Measurements from ENCODE around the gene NHLRC4. TPM values are rescaled to one million over a fixed set of nuclear protein-coding genes. Genes with fewer than 3 reads are reported as not detected.

NHLRC4 gene
- polyA plus RNA-seq, 6 donors from 2014 or later: 0.90 to 3.4 (median 1.9) TPM

GRCh38 chr16:553601-554296, 13.1 kb upstream of the NHLRC4 start:
- H3K9me3 Mint-ChIP-seq: no peaks in the 10 kb centered on the region
- H3K27me3 Mint-ChIP-seq: peaks cover 0 to 17% (median 9%) of the 10 kb centered on the region in 3 donors
- H3K4me1 Mint-ChIP-seq: peaks cover 0 to 5% (median 3%) of the 10 kb centered on the region in 3 donors
- no peak overlapping the region for H3K4me3 Mint-ChIP-seq
- no peaks in the 10 kb centered on the region for H3K36me3 Mint-ChIP-seq
- H3K27ac Mint-ChIP-seq: peak overlapping the region in 1 of 6 donors; percentile 30
- ATAC-seq (ENCODE audit: low read depth in 2 of 2): no peak
- DNase-seq: no peak

GRCh38 chr16:554297-554621, 12.5 kb upstream of the NHLRC4 start:
- no peak for ATAC-seq (ENCODE audit: low read depth in 2 of 2)
- Mint-ChIP-seq H3K27me3 (peaks cover 0 to 20% (median 10%) of the 10 kb centered on the region in 3 donors), H3K4me1 (peaks cover 0 to 5% (median 3%) of the 10 kb centered on the region in 3 donors), H3K36me3 (no peaks in the 10 kb centered on the region), H3K27ac (no peak overlapping the region), H3K4me3 (no peak overlapping the region), H3K9me3 (no peaks in the 10 kb centered on the region)
- DNase-seq: no peak

- Mint-ChIP-seq H3K4me1 (peaks cover 0 to 6% (median 5%) of the 10 kb centered on the region in 3 donors), H3K27ac (no peak overlapping the region), H3K9me3 (no peaks in the 10 kb centered on the region), H3K4me3 (no peak overlapping the region), H3K27me3 (peaks cover 0 to 24% (median 10%) of the 10 kb centered on the region in 3 donors), H3K36me3 (no peaks in the 10 kb centered on the region)
- ATAC-seq (ENCODE audit: low read depth in 2 of 2) (no peak), DNase-seq (no peak)
Measured at GRCh38 chr16:554640-555365, 12.0 kb upstream of the NHLRC4 start.

GRCh38 chr16:555528-556473, 11.0 kb upstream of the NHLRC4 start:
- Mint-ChIP-seq H3K9me3 (no peaks in the 10 kb centered on the region), H3K4me1 (peaks cover 0 to 6% (median 5%) of the 10 kb centered on the region in 3 donors), H3K27ac (no peak overlapping the region), H3K27me3 (peaks cover 0 to 24% (median 10%) of the 10 kb centered on the region in 3 donors), H3K4me3 (no peak overlapping the region), H3K36me3 (no peaks in the 10 kb centered on the region)
- ATAC-seq (ENCODE audit: low read depth in 2 of 2) (no peak), DNase-seq (no peak)

GRCh38 chr16:556474-557173, 10.2 kb upstream of the NHLRC4 start:
- Mint-ChIP-seq H3K27me3 (peaks cover 0 to 24% (median 10%) of the 10 kb centered on the region in 3 donors), H3K36me3 (no peaks in the 10 kb centered on the region), H3K4me3 (no peak overlapping the region), H3K4me1 (peaks cover 0 to 6% (median 5%) of the 10 kb centered on the region in 3 donors), H3K9me3 (no peaks in the 10 kb centered on the region), H3K27ac (no peak overlapping the region)
- ATAC-seq (ENCODE audit: low read depth in 2 of 2) (no peak), DNase-seq (no peak)

GRCh38 chr16:557463-558297, 9.1 kb upstream of the NHLRC4 start:
- Mint-ChIP-seq H3K27ac (peak overlapping the region in 1 of 6 donors; percentile 18), H3K9me3 (no peaks in the 10 kb centered on the region), H3K36me3 (no peaks in the 10 kb centered on the region), H3K27me3 (peaks cover 0 to 31% (median 15%) of the 10 kb centered on the region in 3 donors), H3K4me3 (no peak overlapping the region), H3K4me1 (peaks cover 0 to 6% (median 5%) of the 10 kb centered on the region in 3 donors)
- ATAC-seq (ENCODE audit: low read depth in 2 of 2) (no peak), DNase-seq (no peak)

- H3K27me3 Mint-ChIP-seq: peaks cover 0 to 34% (median 15%) of the 10 kb centered on the region in 3 donors
- peaks cover 0 to 6% (median 5%) of the 10 kb centered on the region in 3 donors for H3K4me1 Mint-ChIP-seq
- no peak for DNase-seq
- H3K9me3 Mint-ChIP-seq: no peaks in the 10 kb centered on the region
- ATAC-seq (ENCODE audit: low read depth in 2 of 2): no peak
- H3K4me3 Mint-ChIP-seq: peak overlapping the region in 3 of 8 donors; percentile 15 to 53 (median 50)
- H3K36me3 Mint-ChIP-seq: no peaks in the 10 kb centered on the region
- H3K27ac Mint-ChIP-seq: peak overlapping the region in 1 of 6 donors; percentile 18
Measured at GRCh38 chr16:558298-559020, 8.3 kb upstream of the NHLRC4 start.

- Mint-ChIP-seq H3K9me3 (no peaks in the 10 kb centered on the region), H3K27ac (no peak overlapping the region), H3K4me3 (no peak overlapping the region), H3K4me1 (peaks cover 0 to 6% (median 5%) of the 10 kb centered on the region in 3 donors), H3K27me3 (peaks cover 0 to 34% (median 15%) of the 10 kb centered on the region in 3 donors), H3K36me3 (no peaks in the 10 kb centered on the region)
- ATAC-seq (ENCODE audit: low read depth in 2 of 2): no peak
- no peak for DNase-seq
Measured at GRCh38 chr16:559021-559380, 7.8 kb upstream of the NHLRC4 start.

- DNase-seq (no peak), ATAC-seq (ENCODE audit: low read depth in 2 of 2) (no peak)
- Mint-ChIP-seq H3K27me3 (peaks cover 0 to 34% (median 15%) of the 10 kb centered on the region in 3 donors), H3K36me3 (no peaks in the 10 kb centered on the region), H3K9me3 (no peaks in the 10 kb centered on the region), H3K4me3 (peak overlapping the region in 3 of 8 donors; percentile 43 to 54 (median 48)), H3K27ac (no peak overlapping the region), H3K4me1 (peaks cover 0 to 6% (median 5%) of the 10 kb centered on the region in 3 donors)
Measured at GRCh38 chr16:559411-560203, 7.2 kb upstream of the NHLRC4 start.

GRCh38 chr16:560204-560700, 6.6 kb upstream of the NHLRC4 start, which contains the start of gene PRR35:
Gene PRR35, plus strand, starts transcription at chr16:560394. Its CDS starts 2,901 bp downstream, at chr16:563295.
- peaks cover 0 to 34% (median 15%) of the 10 kb centered on the region in 3 donors for H3K27me3 Mint-ChIP-seq
- H3K4me1 Mint-ChIP-seq: peaks cover 0 to 6% (median 5%) of the 10 kb centered on the region in 3 donors
- H3K36me3 Mint-ChIP-seq: no peaks in the 10 kb centered on the region
- DNase-seq (no peak), ATAC-seq (ENCODE audit: low read depth in 2 of 2) (no peak)
- H3K27ac Mint-ChIP-seq: no peak within 1 kb of the TSS
- H3K9me3 Mint-ChIP-seq: no peaks in the 10 kb centered on the region
- H3K4me3 Mint-ChIP-seq: peak within 1 kb of the TSS in 3 of 8 donors; percentile 43 to 54 (median 48)
